Karpas-422 (cell line): Measurements from ENCODE around the gene CFAP45. TPM values are rescaled to one million over a fixed set of nuclear protein-coding genes. Genes with fewer than 3 reads are reported as not detected.

ENCODE experiments used
- DNase-seq: peaks from one replicate; pipeline ENCODE4 v3.0.0-alpha.2; 2015
- H2AFZ ChIP-seq: fragments of 200-600 bp; sonication (generic); 2 replicates; pipeline ENCODE4 v1.6.1; 2014; ENCODE audit warnings: antibody characterized with exemption, low read length, mixed read lengths
- H3K27ac ChIP-seq: fragments of 200-600 bp; sonication (generic); 2 replicates; pipeline ENCODE4 v1.5.1; 2014; ENCODE audit warnings: mild to moderate bottlenecking, low read length, moderate library complexity
- H3K27me3 ChIP-seq: fragments of 200-600 bp; sonication (generic); 2 replicates; pipeline ENCODE4 v1.6.1; 2014; ENCODE audit warnings: low read length, mixed read lengths
- H3K36me3 ChIP-seq: fragments of 200-600 bp; sonication (generic); 2 replicates; pipeline ENCODE4 v1.6.1; 2014; ENCODE audit warnings: low read length, mixed read lengths; ENCODE audit not compliant: insufficient read depth
- H3K4me1 ChIP-seq: fragments of 200-600 bp; sonication (generic); 2 replicates; pipeline ENCODE4 v1.6.1; 2014; ENCODE audit warnings: mild to moderate bottlenecking, low read length, mixed read lengths
- H3K4me2 ChIP-seq: fragments of 200-600 bp; sonication (generic); 2 replicates; pipeline ENCODE4 v1.6.1; 2014; ENCODE audit warnings: low read length, low read depth, mild to moderate bottlenecking; ENCODE audit not compliant: poor library complexity, severe bottlenecking
- H3K4me3 ChIP-seq: fragments of 200-600 bp; sonication (generic); 2 replicates; pipeline ENCODE4 v1.5.1; 2014; ENCODE audit warnings: mild to moderate bottlenecking, antibody characterized with exemption, low read length, mixed read lengths
- H3K79me2 ChIP-seq: fragments of 200-600 bp; sonication (generic); 2 replicates; pipeline ENCODE4 v1.6.1; 2014; ENCODE audit warnings: mild to moderate bottlenecking, low read length, mixed read lengths
- H3K9ac ChIP-seq: fragments of 200-600 bp; sonication (generic); 2 replicates; pipeline ENCODE4 v1.6.0; 2014; ENCODE audit warnings: low read length
- H3K9me2 ChIP-seq: fragments of 200-600 bp; sonication (generic), shearing (Covaris generic); replicated peaks from 2 replicates; pipeline ENCODE4 v1.6.0; 2014; ENCODE audit warnings: mild to moderate bottlenecking, low read length, moderate library complexity; ENCODE audit not compliant: insufficient read depth
- H3K9me3 ChIP-seq: fragments of 300-700, 200-600 bp; sonication (generic); 2 replicates; pipeline ENCODE4 v1.6.1; 2014; ENCODE audit warnings: low read length, mixed read lengths
- H4K20me1 ChIP-seq: fragments of 200-600 bp; sonication (generic); 2 replicates; pipeline ENCODE4 v1.6.1; 2014; ENCODE audit warnings: mild to moderate bottlenecking, antibody characterized with exemption, low read length, low read depth; ENCODE audit not compliant: insufficient read depth
- total RNA-seq: library from RNA; depleted of rRNA; stranded (reverse); fragments of >200 nt; shearing (Covaris generic); gene quantifications from 2 replicates; pipeline ENCODE4 v1.2.3, GENCODE V29; 2014; ENCODE audit warnings: low replicate concordance

Gene CFAP45
- total RNA-seq, 1 experiment from 2014 or later: not detected

- Histone ChIP-seq H3K79me2 (peaks cover 24% of the 10 kb centered on the region), H2AFZ (no peak overlapping the region), H3K9me3 (no peaks in the 10 kb centered on the region), H3K27ac (no peak overlapping the region), H3K4me1 (peaks cover 25% of the 10 kb centered on the region), H3K9me2 (no peaks in the 10 kb centered on the region), H3K9ac (no peak overlapping the region), H3K36me3 (no peaks in the 10 kb centered on the region), H3K4me2 (no peak overlapping the region), H4K20me1 (peaks cover 11% of the 10 kb centered on the region; the same call in 1 of the 2 replicates), H3K4me3 (no peak overlapping the region), H3K27me3 (no peaks in the 10 kb centered on the region)
- no peak for DNase-seq
Observed at GRCh38 chr1:159927849-159928431, 28.0 kb upstream of the CFAP45 start.

GRCh38 chr1:159927211-159927848 is 27.4 kb upstream of the CFAP45 start:
- peaks cover 31% of the 10 kb centered on the region for H3K4me1 ChIP-seq
- H3K79me2 ChIP-seq: peaks cover 30% of the 10 kb centered on the region
- H3K27me3 ChIP-seq: no peaks in the 10 kb centered on the region
- H3K9me2 ChIP-seq: no peaks in the 10 kb centered on the region
- H3K4me2 ChIP-seq: no peak overlapping the region
- H2AFZ ChIP-seq: no peak overlapping the region
- H3K27ac ChIP-seq: no peak overlapping the region
- peaks cover 15% of the 10 kb centered on the region; the same call in 1 of the 2 replicates for H4K20me1 ChIP-seq
- no peaks in the 10 kb centered on the region for H3K36me3 ChIP-seq
- H3K9me3 ChIP-seq: no peaks in the 10 kb centered on the region
- DNase-seq: no peak
- H3K9ac ChIP-seq: no peak overlapping the region
- H3K4me3 ChIP-seq: no peak overlapping the region

- H3K36me3 ChIP-seq: peaks cover 2% of the 10 kb centered on the region; the same call in 1 of the 2 replicates
- peaks cover 43% of the 10 kb centered on the region for H3K4me1 ChIP-seq
- H3K27ac ChIP-seq: no peak overlapping the region
- peak overlapping the region; percentile 94 for H3K4me3 ChIP-seq
- H4K20me1 ChIP-seq: peaks cover 30% of the 10 kb centered on the region; the same call in 1 of the 2 replicates
- H3K9me3 ChIP-seq: no peaks in the 10 kb centered on the region
- H3K79me2 ChIP-seq: peaks cover 47% of the 10 kb centered on the region
- DNase-seq: no peak
- peak overlapping the region; percentile 85 for H2AFZ ChIP-seq
- H3K9me2 ChIP-seq: no peaks in the 10 kb centered on the region
- H3K4me2 ChIP-seq: peak overlapping the region; percentile 94
- peak overlapping the region; percentile 97 for H3K9ac ChIP-seq
- no peaks in the 10 kb centered on the region for H3K27me3 ChIP-seq
Observed at GRCh38 chr1:159925719-159926078, 25.7 kb upstream of the CFAP45 start.

DNA sequence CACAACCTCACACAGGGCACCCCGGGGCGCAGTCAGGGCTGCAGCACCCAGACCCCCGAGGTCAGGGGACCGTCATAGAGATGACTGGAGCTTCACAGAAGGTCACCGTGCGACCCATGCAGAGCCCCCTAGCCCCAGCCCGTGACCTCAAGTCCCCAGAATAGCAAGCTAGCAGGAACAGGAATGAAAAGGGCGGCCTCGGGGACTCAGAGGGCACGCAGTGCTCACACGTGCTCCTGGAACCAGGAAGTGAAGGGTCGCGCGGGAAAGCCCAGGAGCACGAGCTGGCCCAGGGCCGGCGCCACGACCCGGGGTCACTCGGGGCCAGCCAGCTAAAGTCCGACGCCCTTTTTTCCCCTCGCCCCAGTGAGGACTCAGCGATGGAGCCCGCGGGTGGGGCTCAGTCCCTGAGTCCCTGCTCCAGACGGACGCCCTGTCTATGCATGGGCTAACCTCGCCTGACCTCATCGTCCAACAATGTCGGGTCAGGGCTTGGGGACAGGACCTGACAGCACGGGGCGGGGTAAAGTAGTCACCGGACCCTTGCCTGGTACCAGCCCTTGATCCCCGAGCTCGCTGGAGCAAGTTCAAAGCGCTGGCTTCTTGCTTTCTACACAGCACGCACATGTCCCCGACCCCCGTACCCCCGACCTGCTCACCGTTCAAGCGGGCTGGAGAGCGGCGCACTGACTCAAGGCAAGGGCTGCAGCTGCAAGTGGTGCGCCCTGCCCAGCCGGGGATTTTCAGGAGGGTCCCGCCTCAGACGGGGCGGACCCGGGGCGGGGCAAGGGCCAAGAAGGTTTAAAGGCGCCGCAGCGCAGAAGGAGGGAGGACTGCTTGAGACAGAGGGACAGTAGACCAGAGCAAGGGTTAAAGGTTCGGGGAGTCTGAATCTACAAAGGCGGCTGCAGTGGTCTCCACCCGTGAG is 25.1 kb upstream of the CFAP45 start, which contains the start of gene TAGLN2:
TAGLN2 (minus strand) TSS at position 717 of the 928 bp plus-strand sequence. CDS start 4,998 bp downstream, outside the sequence.
- H3K9ac ChIP-seq: peak within 1 kb of the TSS; percentile 97
- H3K4me3 ChIP-seq: peak within 1 kb of the TSS; percentile 94
- no peaks in the 10 kb centered on the region for H3K9me3 ChIP-seq
- H4K20me1 ChIP-seq: peaks cover 37% of the 10 kb centered on the region; the same call in 1 of the 2 replicates
- no peaks in the 10 kb centered on the region for H3K27me3 ChIP-seq
- peak within 1 kb of the TSS; percentile 73 for H3K27ac ChIP-seq
- peaks cover 43% of the 10 kb centered on the region for H3K4me1 ChIP-seq
- peak within 1 kb of the TSS; percentile 94 for H3K4me2 ChIP-seq
- H2AFZ ChIP-seq: peak within 1 kb of the TSS; percentile 85
- H3K79me2 ChIP-seq: peaks cover 49% of the 10 kb centered on the region
- DNase-seq: peak; percentile 95
- peaks cover 3% of the 10 kb centered on the region; the same call in 1 of the 2 replicates for H3K36me3 ChIP-seq
- no peaks in the 10 kb centered on the region for H3K9me2 ChIP-seq

DNA sequence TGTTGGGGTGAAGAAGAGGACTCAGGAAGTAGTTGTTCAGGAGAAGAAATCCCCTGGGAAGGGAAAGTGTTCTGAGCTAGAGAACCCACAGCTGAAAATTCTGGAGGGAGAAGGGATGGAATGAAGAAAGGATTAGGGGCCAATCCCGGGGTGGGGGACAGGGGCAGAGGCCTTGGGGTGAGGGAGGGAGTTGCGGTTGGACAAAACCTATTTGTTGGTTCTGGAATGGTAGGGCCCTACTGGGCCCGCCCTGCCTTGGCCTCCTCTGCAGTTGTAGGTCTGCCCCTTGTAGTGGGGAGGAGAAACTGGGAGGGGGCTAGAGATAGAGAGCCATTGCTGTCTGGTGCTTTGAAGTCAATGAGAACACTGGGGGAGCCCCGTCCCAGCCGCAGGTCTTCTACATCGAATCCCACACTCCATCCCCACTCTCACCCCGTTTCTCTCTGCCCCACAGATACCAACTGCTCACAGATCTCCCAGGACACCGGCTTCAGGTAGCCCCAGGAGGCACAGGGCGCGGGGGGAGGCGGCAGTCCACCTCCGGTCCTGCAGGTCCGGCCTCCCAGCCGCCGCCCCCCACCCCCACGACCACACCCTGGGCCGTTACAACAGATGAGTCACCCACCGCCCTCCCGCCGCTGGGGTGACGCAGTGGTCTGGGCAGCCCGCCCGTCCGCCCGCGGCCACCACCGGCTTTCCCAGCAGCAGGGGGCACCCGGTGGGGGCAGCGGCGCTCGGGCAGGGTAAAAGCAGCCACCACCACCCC is 24.2 kb upstream of the CFAP45 start:
- peak; percentile 67 for DNase-seq
- Histone ChIP-seq H2AFZ (no peak overlapping the region; the same call in 1 of the 2 replicates), H3K27me3 (no peaks in the 10 kb centered on the region), H3K4me1 (peaks cover 43% of the 10 kb centered on the region), H3K4me3 (peak overlapping the region; percentile 94), H4K20me1 (peaks cover 37% of the 10 kb centered on the region; the same call in 1 of the 2 replicates), H3K4me2 (peak overlapping the region; percentile 94), H3K79me2 (peaks cover 49% of the 10 kb centered on the region), H3K9me3 (no peaks in the 10 kb centered on the region), H3K9ac (peak overlapping the region; percentile 97), H3K9me2 (no peaks in the 10 kb centered on the region), H3K27ac (peak overlapping the region; percentile 73), H3K36me3 (peaks cover 8% of the 10 kb centered on the region; the same call in 1 of the 2 replicates)

GRCh38 chr1:159923203-159924024 is 23.4 kb upstream of the CFAP45 start:
- DNase-seq: peak; percentile 69
- H3K27me3 ChIP-seq: no peaks in the 10 kb centered on the region
- H3K4me2 ChIP-seq: peak overlapping the region; percentile 94
- no peaks in the 10 kb centered on the region for H3K9me2 ChIP-seq
- no peaks in the 10 kb centered on the region for H3K9me3 ChIP-seq
- no peak overlapping the region for H2AFZ ChIP-seq
- H3K36me3 ChIP-seq: peaks cover 8% of the 10 kb centered on the region; the same call in 1 of the 2 replicates
- peaks cover 43% of the 10 kb centered on the region for H3K4me1 ChIP-seq
- H3K9ac ChIP-seq: peak overlapping the region; percentile 97
- H3K4me3 ChIP-seq: peak overlapping the region; percentile 94
- peak overlapping the region; percentile 73 for H3K27ac ChIP-seq
- peaks cover 37% of the 10 kb centered on the region; the same call in 1 of the 2 replicates for H4K20me1 ChIP-seq
- H3K79me2 ChIP-seq: peaks cover 49% of the 10 kb centered on the region
